ENCODE measurements around the gene CHEK2.

GRCh38 chr22:28710576-28711191 lies 30.9 kb downstream of the CHEK2 start:
- TF ChIP-seq CTCF (IDR thresholded peaks at IDR 0.05; ENCODE audit: low read depth, low read length) (no peak), EZH2phosphoT487 (IDR thresholded peaks at IDR 0.05; ENCODE audit: low read depth) (no peak)
